ENCODE results near the gene LRRC53. TPM values are rescaled to one million over a fixed set of nuclear protein-coding genes. Genes with fewer than 3 reads are reported as not detected.

Gene LRRC53
- total RNA-seq, 1 donor from 2014 or later = not detected

GRCh38 chr1:74432325-74432724 lies 80.1 kb downstream of the LRRC53 start:
- Mint-ChIP-seq H3K9me3 (no peaks in the 10 kb centered on the region), H3K36me3 (ENCODE audit: low read depth) (no peaks in the 10 kb centered on the region), H3K4me3 (no peak overlapping the region), H3K4me1 (no peaks in the 10 kb centered on the region), H3K27ac (no peak overlapping the region), H3K27me3 (no peaks in the 10 kb centered on the region)
- DNase-seq = no peak
- intact Hi-C loops (cut with micrococcal nuclease) = no loop called here

- no peak for DNase-seq
- Mint-ChIP-seq H3K27me3 (no peaks in the 10 kb centered on the region), H3K4me3 (no peak overlapping the region), H3K27ac (no peak overlapping the region), H3K36me3 (ENCODE audit: low read depth) (no peaks in the 10 kb centered on the region), H3K4me1 (no peaks in the 10 kb centered on the region), H3K9me3 (no peaks in the 10 kb centered on the region)
- intact Hi-C loops (cut with micrococcal nuclease) = no loop called here
Measured at GRCh38 chr1:74431531-74431930, 80.9 kb downstream of the LRRC53 start.

GRCh38 chr1:74430342-74430934 lies 82.0 kb downstream of the LRRC53 start:
- Mint-ChIP-seq H3K4me3 (no peak overlapping the region), H3K27ac (no peak overlapping the region), H3K9me3 (no peaks in the 10 kb centered on the region), H3K4me1 (no peaks in the 10 kb centered on the region), H3K36me3 (ENCODE audit: low read depth) (no peaks in the 10 kb centered on the region), H3K27me3 (no peaks in the 10 kb centered on the region)
- DNase-seq = no peak
- intact Hi-C loops (cut with micrococcal nuclease) = no loop called here

- no peak for DNase-seq
- intact Hi-C loops (cut with micrococcal nuclease) = no loop called here
- no peaks in the 10 kb centered on the region for H3K4me1 Mint-ChIP-seq
- no peak overlapping the region for H3K27ac Mint-ChIP-seq
- H3K9me3 Mint-ChIP-seq = no peaks in the 10 kb centered on the region
- H3K36me3 Mint-ChIP-seq (ENCODE audit: low read depth) = no peaks in the 10 kb centered on the region
- H3K27me3 Mint-ChIP-seq = no peaks in the 10 kb centered on the region
- H3K4me3 Mint-ChIP-seq = no peak overlapping the region
Measured at GRCh38 chr1:74429580-74429979, 82.8 kb downstream of the LRRC53 start.

DNA sequence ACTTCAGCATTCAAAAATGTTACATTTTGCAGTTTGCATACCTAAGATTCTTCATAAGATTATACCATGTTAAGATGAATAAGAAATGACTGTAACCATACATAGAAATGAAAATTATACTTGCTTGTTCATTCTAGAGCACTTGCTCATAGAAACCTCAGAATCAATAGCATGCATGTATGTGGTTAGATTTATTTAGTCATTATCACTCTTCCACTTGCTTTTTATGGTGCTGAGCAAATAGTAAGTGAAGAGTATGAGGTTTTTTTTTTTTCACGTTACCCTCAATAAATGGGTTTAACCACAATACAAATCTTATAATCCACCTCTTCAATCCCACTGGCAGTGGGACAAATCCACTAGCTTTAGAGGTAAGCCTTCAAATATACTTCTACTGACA lies 84.7 kb downstream of the LRRC53 start:
- Mint-ChIP-seq H3K27me3 (no peaks in the 10 kb centered on the region), H3K4me1 (no peaks in the 10 kb centered on the region), H3K36me3 (ENCODE audit: low read depth) (no peaks in the 10 kb centered on the region), H3K9me3 (no peaks in the 10 kb centered on the region), H3K4me3 (no peak overlapping the region), H3K27ac (no peak overlapping the region)
- DNase-seq = no peak
- intact Hi-C loops (cut with micrococcal nuclease) = no loop called here

- Mint-ChIP-seq H3K27ac (no peak overlapping the region), H3K4me3 (no peak overlapping the region), H3K4me1 (no peaks in the 10 kb centered on the region), H3K27me3 (no peaks in the 10 kb centered on the region), H3K9me3 (no peaks in the 10 kb centered on the region), H3K36me3 (ENCODE audit: low read depth) (no peaks in the 10 kb centered on the region)
- DNase-seq = no peak
- intact Hi-C loops (cut with micrococcal nuclease) = no loop called here
Measured at GRCh38 chr1:74426208-74426937, 86.0 kb downstream of the LRRC53 start.

DNA sequence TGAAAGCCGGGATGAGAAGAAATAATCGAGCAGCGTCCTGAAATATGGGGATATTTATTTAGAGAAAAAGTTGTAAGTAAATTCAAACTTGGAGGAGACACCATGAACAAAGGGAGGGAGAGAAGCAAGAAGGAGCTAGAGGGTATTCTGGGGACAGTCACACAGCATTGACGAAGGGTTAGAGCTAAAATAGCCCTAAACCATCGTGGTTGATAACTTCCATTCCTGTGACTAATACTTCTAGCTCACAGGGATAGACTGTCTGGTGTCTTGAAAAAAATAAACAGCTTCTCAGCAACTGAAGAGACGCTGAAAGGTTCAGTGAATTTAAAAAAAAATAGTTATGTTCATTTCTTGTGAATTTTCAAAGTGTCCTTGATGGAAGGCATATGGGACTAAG lies 86.7 kb downstream of the LRRC53 start:
- H3K27ac Mint-ChIP-seq = no peak overlapping the region
- H3K36me3 Mint-ChIP-seq (ENCODE audit: low read depth) = no peaks in the 10 kb centered on the region
- no peak overlapping the region for H3K4me3 Mint-ChIP-seq
- no peaks in the 10 kb centered on the region for H3K4me1 Mint-ChIP-seq
- no peaks in the 10 kb centered on the region for H3K27me3 Mint-ChIP-seq
- no peaks in the 10 kb centered on the region for H3K9me3 Mint-ChIP-seq
- intact Hi-C loops (cut with micrococcal nuclease) = no loop called here
- DNase-seq = no peak

GRCh38 chr1:74423471-74423870 lies 88.9 kb downstream of the LRRC53 start:
- H3K9me3 Mint-ChIP-seq = no peaks in the 10 kb centered on the region
- no peaks in the 10 kb centered on the region for H3K36me3 Mint-ChIP-seq (ENCODE audit: low read depth)
- no peaks in the 10 kb centered on the region for H3K27me3 Mint-ChIP-seq
- H3K4me1 Mint-ChIP-seq = no peaks in the 10 kb centered on the region
- no peak overlapping the region for H3K27ac Mint-ChIP-seq
- intact Hi-C loops (cut with micrococcal nuclease) = no loop called here
- H3K4me3 Mint-ChIP-seq = no peak overlapping the region
- no peak for DNase-seq

- H3K4me3 Mint-ChIP-seq = no peak overlapping the region
- no peaks in the 10 kb centered on the region for H3K9me3 Mint-ChIP-seq
- no peaks in the 10 kb centered on the region for H3K4me1 Mint-ChIP-seq
- no peak overlapping the region for H3K27ac Mint-ChIP-seq
- intact Hi-C loops (cut with micrococcal nuclease) = no loop called here
- no peaks in the 10 kb centered on the region for H3K27me3 Mint-ChIP-seq
- DNase-seq = no peak
- H3K36me3 Mint-ChIP-seq (ENCODE audit: low read depth) = no peaks in the 10 kb centered on the region
Measured at GRCh38 chr1:74422421-74423292, 89.8 kb downstream of the LRRC53 start.

GRCh38 chr1:74420467-74420866 lies 91.9 kb downstream of the LRRC53 start:
- intact Hi-C loops (cut with micrococcal nuclease) = no loop called here
- H3K36me3 Mint-ChIP-seq (ENCODE audit: low read depth) = no peaks in the 10 kb centered on the region
- DNase-seq = no peak
- H3K4me3 Mint-ChIP-seq = no peak overlapping the region
- no peak overlapping the region for H3K27ac Mint-ChIP-seq
- H3K4me1 Mint-ChIP-seq = no peaks in the 10 kb centered on the region
- no peaks in the 10 kb centered on the region for H3K9me3 Mint-ChIP-seq
- H3K27me3 Mint-ChIP-seq = no peaks in the 10 kb centered on the region

Other genes with a start within 250 kb of the LRRC53 start
- not detected in 2 replicates for gene ERICH3, start 161.2 kb upstream of the LRRC53 start, total RNA-seq
- 18.6 and 20.0 TPM in 2 replicates for gene CRYZ, start 220.4 kb upstream of the LRRC53 start, total RNA-seq
- gene TYW3, start 220.5 kb upstream of the LRRC53 start, total RNA-seq = 39.8 and 40.0 TPM in 2 replicates